ENCODE results near the gene NANS. TPM values are rescaled to one million over a fixed set of nuclear protein-coding genes. Genes with fewer than 3 reads are reported as not detected.

The NANS gene
- total and polyA plus RNA-seq, 4 donors, result 23.4 to 55.4 (median 42.8) TPM

DNA sequence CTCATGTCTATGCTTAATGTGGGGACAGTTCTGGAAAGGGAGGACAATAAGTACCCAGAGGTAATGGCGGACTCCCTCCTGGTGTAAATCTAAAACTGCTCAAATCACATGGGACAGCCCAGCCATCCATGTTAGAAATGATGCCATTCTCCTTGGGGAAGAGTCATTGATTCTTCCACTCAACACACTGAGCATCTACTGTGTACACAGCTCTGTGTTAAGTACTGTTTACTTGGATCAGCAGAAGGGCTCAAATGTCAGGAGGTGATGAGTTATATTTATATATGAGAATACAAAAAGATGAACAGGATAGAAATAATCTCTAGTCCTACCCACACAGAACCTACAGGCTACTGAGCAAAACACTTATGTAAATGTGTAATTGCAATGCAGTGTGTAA is 31.8 kb upstream of the NANS start:
- DNase-seq (ENCODE audit: low spot score), result no peak
- WGBS, result 94% methylated on average over 1 of the region's 1 CpG

DNA sequence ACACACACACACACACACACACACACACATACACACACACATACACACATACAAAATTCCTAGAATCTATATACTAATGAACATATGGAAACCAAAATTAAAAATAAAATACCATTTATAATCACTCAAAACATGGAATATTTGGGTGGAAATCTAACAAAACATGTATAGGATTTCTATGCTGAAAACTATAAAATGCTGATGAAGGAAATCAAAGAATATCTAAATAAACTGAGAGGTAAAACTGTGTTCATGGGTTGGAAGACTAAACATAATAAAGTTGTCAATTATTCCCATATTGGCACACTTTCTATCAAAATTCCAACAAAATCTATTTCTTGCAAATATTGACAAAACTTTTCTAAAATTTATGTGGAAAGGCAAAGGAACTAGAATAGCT is 25.4 kb upstream of the NANS start:
- Histone ChIP-seq H3K36me3 (ENCODE audit: control insufficient read depth in 4 of 4, insufficient read depth in 3 of 4, low read depth in 1 of 4, low read length in 3 of 4) (no peaks in the 10 kb centered on the region), H3K27ac (ENCODE audit: low read depth in 1 of 2, low read length in 2 of 2) (no peak overlapping the region), H3K4me3 (ENCODE audit: low read depth in 1 of 3, low read length in 3 of 3) (no peak overlapping the region), H3K9ac (ENCODE audit: low read depth in 1 of 2, low read length in 2 of 2) (no peak overlapping the region), H3K27me3 (ENCODE audit: control insufficient read depth in 4 of 4, insufficient read depth in 4 of 4, low read length in 3 of 4) (no peaks in the 10 kb centered on the region), H3K9me3 (ENCODE audit: control insufficient read depth in 4 of 4, low read length in 3 of 4) (no peaks in the 10 kb centered on the region), H3K4me1 (ENCODE audit: control insufficient read depth in 4 of 4, insufficient read depth in 4 of 4, low read length in 3 of 4) (peaks cover 0 to 6% (median 2%) of the 10 kb centered on the region in 4 donors)
- DNase-seq (ENCODE audit: low spot score), result no peak
- TF ChIP-seq GABPA (IDR thresholded peaks at IDR 0.05 in 1 of 2, conservative IDR thresholded peaks at IDR 0.05 in 1 of 2) (no peak), RXRA (IDR thresholded peaks at IDR 0.05) (no peak), HNF4G (IDR thresholded peaks at IDR 0.05) (no peak), HNF4A (conservative IDR thresholded peaks at IDR 0.05) (no peak), YY1 (IDR thresholded peaks at IDR 0.05) (no peak), SP1 (IDR thresholded peaks at IDR 0.05) (no peak), EGR1 (IDR thresholded peaks at IDR 0.05; ENCODE audit: low read depth in 2 of 2) (no peak), FOXA1 (IDR thresholded peaks at IDR 0.05) (no peak)
- TF ChIP-seq, protein P1, sequence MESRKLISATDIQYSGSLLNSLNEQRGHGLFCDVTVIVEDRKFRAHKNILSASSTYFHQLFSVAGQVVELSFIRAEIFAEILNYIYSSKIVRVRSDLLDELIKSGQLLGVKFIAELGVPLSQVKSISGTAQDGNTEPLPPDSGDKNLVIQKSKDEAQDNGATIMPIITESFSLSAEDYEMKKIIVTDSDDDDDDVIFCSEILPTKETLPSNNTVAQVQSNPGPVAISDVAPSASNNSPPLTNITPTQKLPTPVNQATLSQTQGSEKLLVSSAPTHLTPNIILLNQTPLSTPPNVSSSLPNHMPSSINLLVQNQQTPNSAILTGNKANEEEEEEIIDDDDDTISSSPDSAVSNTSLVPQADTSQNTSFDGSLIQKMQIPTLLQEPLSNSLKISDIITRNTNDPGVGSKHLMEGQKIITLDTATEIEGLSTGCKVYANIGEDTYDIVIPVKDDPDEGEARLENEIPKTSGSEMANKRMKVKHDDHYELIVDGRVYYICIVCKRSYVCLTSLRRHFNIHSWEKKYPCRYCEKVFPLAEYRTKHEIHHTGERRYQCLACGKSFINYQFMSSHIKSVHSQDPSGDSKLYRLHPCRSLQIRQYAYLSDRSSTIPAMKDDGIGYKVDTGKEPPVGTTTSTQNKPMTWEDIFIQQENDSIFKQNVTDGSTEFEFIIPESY (IDR thresholded peaks at IDR 0.05), result no peak
- TF ChIP-seq, protein P2, sequence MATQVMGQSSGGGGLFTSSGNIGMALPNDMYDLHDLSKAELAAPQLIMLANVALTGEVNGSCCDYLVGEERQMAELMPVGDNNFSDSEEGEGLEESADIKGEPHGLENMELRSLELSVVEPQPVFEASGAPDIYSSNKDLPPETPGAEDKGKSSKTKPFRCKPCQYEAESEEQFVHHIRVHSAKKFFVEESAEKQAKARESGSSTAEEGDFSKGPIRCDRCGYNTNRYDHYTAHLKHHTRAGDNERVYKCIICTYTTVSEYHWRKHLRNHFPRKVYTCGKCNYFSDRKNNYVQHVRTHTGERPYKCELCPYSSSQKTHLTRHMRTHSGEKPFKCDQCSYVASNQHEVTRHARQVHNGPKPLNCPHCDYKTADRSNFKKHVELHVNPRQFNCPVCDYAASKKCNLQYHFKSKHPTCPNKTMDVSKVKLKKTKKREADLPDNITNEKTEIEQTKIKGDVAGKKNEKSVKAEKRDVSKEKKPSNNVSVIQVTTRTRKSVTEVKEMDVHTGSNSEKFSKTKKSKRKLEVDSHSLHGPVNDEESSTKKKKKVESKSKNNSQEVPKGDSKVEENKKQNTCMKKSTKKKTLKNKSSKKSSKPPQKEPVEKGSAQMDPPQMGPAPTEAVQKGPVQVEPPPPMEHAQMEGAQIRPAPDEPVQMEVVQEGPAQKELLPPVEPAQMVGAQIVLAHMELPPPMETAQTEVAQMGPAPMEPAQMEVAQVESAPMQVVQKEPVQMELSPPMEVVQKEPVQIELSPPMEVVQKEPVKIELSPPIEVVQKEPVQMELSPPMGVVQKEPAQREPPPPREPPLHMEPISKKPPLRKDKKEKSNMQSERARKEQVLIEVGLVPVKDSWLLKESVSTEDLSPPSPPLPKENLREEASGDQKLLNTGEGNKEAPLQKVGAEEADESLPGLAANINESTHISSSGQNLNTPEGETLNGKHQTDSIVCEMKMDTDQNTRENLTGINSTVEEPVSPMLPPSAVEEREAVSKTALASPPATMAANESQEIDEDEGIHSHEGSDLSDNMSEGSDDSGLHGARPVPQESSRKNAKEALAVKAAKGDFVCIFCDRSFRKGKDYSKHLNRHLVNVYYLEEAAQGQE (IDR thresholded peaks at IDR 0.05), result no peak
- TF ChIP-seq, protein P3, sequence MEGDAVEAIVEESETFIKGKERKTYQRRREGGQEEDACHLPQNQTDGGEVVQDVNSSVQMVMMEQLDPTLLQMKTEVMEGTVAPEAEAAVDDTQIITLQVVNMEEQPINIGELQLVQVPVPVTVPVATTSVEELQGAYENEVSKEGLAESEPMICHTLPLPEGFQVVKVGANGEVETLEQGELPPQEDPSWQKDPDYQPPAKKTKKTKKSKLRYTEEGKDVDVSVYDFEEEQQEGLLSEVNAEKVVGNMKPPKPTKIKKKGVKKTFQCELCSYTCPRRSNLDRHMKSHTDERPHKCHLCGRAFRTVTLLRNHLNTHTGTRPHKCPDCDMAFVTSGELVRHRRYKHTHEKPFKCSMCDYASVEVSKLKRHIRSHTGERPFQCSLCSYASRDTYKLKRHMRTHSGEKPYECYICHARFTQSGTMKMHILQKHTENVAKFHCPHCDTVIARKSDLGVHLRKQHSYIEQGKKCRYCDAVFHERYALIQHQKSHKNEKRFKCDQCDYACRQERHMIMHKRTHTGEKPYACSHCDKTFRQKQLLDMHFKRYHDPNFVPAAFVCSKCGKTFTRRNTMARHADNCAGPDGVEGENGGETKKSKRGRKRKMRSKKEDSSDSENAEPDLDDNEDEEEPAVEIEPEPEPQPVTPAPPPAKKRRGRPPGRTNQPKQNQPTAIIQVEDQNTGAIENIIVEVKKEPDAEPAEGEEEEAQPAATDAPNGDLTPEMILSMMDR (IDR thresholded peaks at IDR 0.05; ENCODE audit: low read depth, low read length, missing input control), result no peak
- TF ChIP-seq, protein P4, sequence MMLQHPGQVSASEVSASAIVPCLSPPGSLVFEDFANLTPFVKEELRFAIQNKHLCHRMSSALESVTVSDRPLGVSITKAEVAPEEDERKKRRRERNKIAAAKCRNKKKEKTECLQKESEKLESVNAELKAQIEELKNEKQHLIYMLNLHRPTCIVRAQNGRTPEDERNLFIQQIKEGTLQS (IDR thresholded peaks at IDR 0.05), result no peak
- TF ChIP-seq, protein P5, sequence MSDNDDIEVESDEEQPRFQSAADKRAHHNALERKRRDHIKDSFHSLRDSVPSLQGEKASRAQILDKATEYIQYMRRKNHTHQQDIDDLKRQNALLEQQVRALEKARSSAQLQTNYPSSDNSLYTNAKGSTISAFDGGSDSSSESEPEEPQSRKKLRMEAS (IDR thresholded peaks at IDR 0.05), result no peak

More for the DNA sequence above, 31.8 kb upstream of the NANS start:
- no peaks in the 10 kb centered on the region for H3K27me3 ChIP-seq (ENCODE audit: control insufficient read depth in 4 of 4, insufficient read depth in 4 of 4, low read length in 3 of 4)
- H3K4me3 ChIP-seq (ENCODE audit: low read depth in 1 of 3, low read length in 3 of 3), result no peak overlapping the region
- H3K27ac ChIP-seq (ENCODE audit: low read depth in 1 of 2, low read length in 2 of 2), result no peak overlapping the region
- H3K9me3 ChIP-seq (ENCODE audit: control insufficient read depth in 4 of 4, low read length in 3 of 4), result no peaks in the 10 kb centered on the region
- no peaks in the 10 kb centered on the region for H3K4me1 ChIP-seq (ENCODE audit: control insufficient read depth in 4 of 4, insufficient read depth in 4 of 4, low read length in 3 of 4)
- no peak for TF ChIP-seq YY1 (IDR thresholded peaks at IDR 0.05)
- no peak for TF ChIP-seq FOXA1 (IDR thresholded peaks at IDR 0.05)
- TF ChIP-seq RXRA (IDR thresholded peaks at IDR 0.05), result no peak
- no peak for TF ChIP-seq NR2F2 (IDR thresholded peaks at IDR 0.05)
- TF ChIP-seq, protein P4 (IDR thresholded peaks at IDR 0.05), result no peak
- TF ChIP-seq, protein P1 (IDR thresholded peaks at IDR 0.05), result no peak
- TF ChIP-seq JUND (IDR thresholded peaks at IDR 0.05), result no peak
- H3K36me3 ChIP-seq (ENCODE audit: control insufficient read depth in 4 of 4, insufficient read depth in 3 of 4, low read depth in 1 of 4, low read length in 3 of 4), result peaks cover 0 to 2% (median under 1%) of the 10 kb centered on the region in 4 donors
- H3K9ac ChIP-seq (ENCODE audit: low read depth in 1 of 2, low read length in 2 of 2), result no peak overlapping the region
